Measurements from ENCODE around the gene MUC13. TPM values are rescaled to one million over a fixed set of nuclear protein-coding genes. Genes with fewer than 3 reads are reported as not detected.
A peak's percentile ranks its signal among the peaks of the same experiment; 100 is the strongest.

The MUC13 gene
- total and polyA plus RNA-seq, 9 of the 15 experiments (the other 6 are each of a cell fraction or from before 2014, with no cell fraction given), result 0.09 TPM; not detected in 8

- TF ChIP-seq RREB1 (CRISPR knock-in tag; IDR thresholded peaks at IDR 0.05) (no peak), ELK3 (CRISPR knock-in tag; IDR thresholded peaks at IDR 0.05) (no peak), THAP12 (CRISPR knock-in tag; IDR thresholded peaks at IDR 0.05) (peak; percentile 81; the same call in 1 of the 2 replicates), SUPT5H (IDR thresholded peaks at IDR 0.05) (peak; percentile 45), MLX (CRISPR knock-in tag; conservative IDR thresholded peaks at IDR 0.05) (no peak), YY1 (IDR thresholded peaks at IDR 0.05; ENCODE audit: borderline replicate concordance in 1 of 3, control insufficient read depth in 1 of 3, extremely low read depth in 1 of 3, insufficient read depth in 3 of 3, insufficient read length in 1 of 3, insufficient replicate concordance in 2 of 3, low read depth in 1 of 3, low read length in 2 of 3) (peak in 1 of 3 experiments; percentile 66), ATF7 (IDR thresholded peaks at IDR 0.05) (no peak), E2F5 (CRISPR knock-in tag; IDR thresholded peaks at IDR 0.05) (no peak), ILK (tag; IDR thresholded peaks at IDR 0.05; ENCODE audit: borderline replicate concordance, low read depth) (no peak), MYC (IDR thresholded peaks at IDR 0.05; ENCODE audit: low read depth, low read length) (no peak), MYC (CRISPR knock-in tag; IDR thresholded peaks at IDR 0.05; ENCODE audit: borderline replicate concordance, low read depth) (no peak), GABPB1 (CRISPR knock-in tag; IDR thresholded peaks at IDR 0.05) (0 out of 2 replicates have a peak, but pooled peaks have one; percentile 30), ZNF408 (CRISPR knock-in tag; IDR thresholded peaks at IDR 0.05; ENCODE audit: low read depth) (no peak), TARDBP (IDR thresholded peaks at IDR 0.05) (no peak)
These were observed 47.2 kb downstream of the MUC13 start, which contains the start of gene ITGB5 (continued) for GRCh38 chr3:124887177-124887931.

Measured in K562 (cell line).